GM23338 (cell line): ENCODE measurements around the gene PSMD5. TPM values are rescaled to one million over a fixed set of nuclear protein-coding genes. Genes with fewer than 3 reads are reported as not detected.

Experiments
- ATAC-seq: fragments of 200-7000 bp; cut with Tn5 transposase; 3 replicates; pipeline ENCODE4 v1.9.1; 2020
- DNase-seq: peaks from one replicate; pipeline ENCODE4 v3.0.0-alpha.2; 2015; ENCODE audit warnings: low spot score
- H2AFZ ChIP-seq: fragments of 200-600 bp; sonication (generic); 2 replicates; pipeline ENCODE4 v1.8.0; 2016; ENCODE audit warnings: antibody characterized with exemption, mild to moderate bottlenecking, moderate library complexity
- H3F3A ChIP-seq: fragments of 200-600 bp; sonication (generic); replicated peaks from 2 replicates; pipeline ENCODE4 v1.8.0; 2017; ENCODE audit warnings: antibody characterized with exemption, mixed run types, low read depth
- H3K27ac ChIP-seq: fragments of 200-600 bp; sonication (generic); 2 replicates; pipeline ENCODE4 v1.6.1; 2016; ENCODE audit warnings: low read depth
- H3K27me3 ChIP-seq: fragments of 200-600 bp; sonication (generic); 2 replicates; pipeline ENCODE4 v1.8.0; 2016; ENCODE audit warnings: mild to moderate bottlenecking, mixed run types, moderate library complexity; ENCODE audit not compliant: insufficient read depth
- H3K36me3 ChIP-seq: fragments of 200-600 bp; sonication (generic); 2 replicates; pipeline ENCODE4 v1.8.0; 2016; ENCODE audit warnings: mild to moderate bottlenecking; ENCODE audit not compliant: insufficient read depth
- H3K4me1 ChIP-seq: fragments of 200-600 bp; sonication (generic); 2 replicates; pipeline ENCODE4 v1.8.0; 2016; ENCODE audit warnings: mild to moderate bottlenecking, moderate library complexity; ENCODE audit not compliant: insufficient read depth
- H3K4me2 ChIP-seq: fragments of 200-600 bp; sonication (generic); 2 replicates; pipeline ENCODE4 v1.7.1; 2017; ENCODE audit warnings: mixed run types
- H3K4me3 ChIP-seq: fragments of 200-600 bp; sonication (generic); 2 replicates; pipeline ENCODE4 v1.6.1; 2016; ENCODE audit warnings: mixed run types
- H3K79me2 ChIP-seq: fragments of 200-600 bp; sonication (generic); replicated peaks from 2 replicates; pipeline ENCODE4 v1.8.0; 2017; ENCODE audit warnings: mild to moderate bottlenecking; ENCODE audit not compliant: insufficient read depth
- H3K9me2 ChIP-seq: fragments of 200-600 bp; sonication (generic); 2 replicates; pipeline ENCODE4 v1.8.0; 2017; ENCODE audit not compliant: insufficient read depth
- H4K20me1 ChIP-seq: fragments of 200-600 bp; sonication (generic); replicated peaks from 2 replicates; pipeline ENCODE4 v1.8.0; 2017; ENCODE audit warnings: mild to moderate bottlenecking; ENCODE audit not compliant: insufficient read depth
- H3K27ac Mint-ChIP-seq: 2 replicates; pipeline ENCODE4 v1.8.0; 2020; ENCODE audit warnings: inconsistent platforms, mild to moderate bottlenecking, moderate library complexity, mixed read lengths
- H3K27me3 Mint-ChIP-seq: 3 replicates; pipeline ENCODE4 v1.8.0; 2022; ENCODE audit warnings: low read depth, mild to moderate bottlenecking, moderate library complexity, mixed read lengths, inconsistent platforms; ENCODE audit not compliant: insufficient read depth, poor library complexity
- H3K36me3 Mint-ChIP-seq: 3 replicates; pipeline ENCODE4 v1.8.0; 2021; ENCODE audit warnings: low read depth, mild to moderate bottlenecking, inconsistent platforms, moderate library complexity, mixed read lengths
- H3K4me1 Mint-ChIP-seq: 3 replicates; pipeline ENCODE4 v1.8.0; 2020; ENCODE audit warnings: mild to moderate bottlenecking, inconsistent platforms, mixed read lengths
- H3K4me3 Mint-ChIP-seq: 3 replicates; pipeline ENCODE4 v1.8.0; 2021; ENCODE audit warnings: moderate library complexity, mild to moderate bottlenecking, inconsistent platforms, mixed read lengths
- H3K9me3 Mint-ChIP-seq: 3 replicates; pipeline ENCODE4 v1.8.0; 2020; ENCODE audit warnings: moderate library complexity, mild to moderate bottlenecking, inconsistent platforms, mixed read lengths
- CREB1 ChIP-seq: fragments of 250-450 bp; sonication (Bioruptor Pico); IDR thresholded peaks from 2 replicates; pipeline ENCODE4 v1.5.0; 2020; ENCODE audit warnings: low read depth, mild to moderate bottlenecking, moderate library complexity
- JUNB ChIP-seq: IDR thresholded peaks from one replicate; pipeline ENCODE4 v1.6.1; 2016; ENCODE audit warnings: antibody characterized with exemption; ENCODE audit not compliant: unreplicated experiment
- NANOG ChIP-seq: IDR thresholded peaks from 2 replicates; pipeline ENCODE4 v1.6.1; 2016; ENCODE audit warnings: antibody characterized with exemption, borderline replicate concordance
- POLR2AphosphoS5 ChIP-seq: IDR thresholded peaks from 2 replicates; pipeline ENCODE4 v1.6.1; 2016; ENCODE audit warnings: antibody characterized with exemption, low read depth
- STAT1 ChIP-seq: IDR thresholded peaks from one replicate; pipeline ENCODE4 v1.6.1; 2016; ENCODE audit warnings: antibody characterized with exemption; ENCODE audit not compliant: unreplicated experiment
- ZNF114 ChIP-seq: fragments of 250-450 bp; sonication (Bioruptor Pico); IDR thresholded peaks from 2 replicates; pipeline ENCODE4 v1.5.0; 2020; ENCODE audit warnings: mild to moderate bottlenecking, moderate library complexity
- ZNF331 ChIP-seq: fragments of 250-450 bp; sonication (Bioruptor Pico); IDR thresholded peaks from 2 replicates; pipeline ENCODE4 v1.5.0; 2020; ENCODE audit warnings: low read depth, mild to moderate bottlenecking, moderate library complexity
- polyA plus RNA-seq: library from polyadenylated mRNA; unstranded; fragments of >200 nt; fragmentation: Nextera tagmentation; extraction: Ambion mirVana; gene quantifications from 2 replicates; pipeline ENCODE4 v1.2.1, GENCODE V29; 2016
- total RNA-seq: library from RNA; depleted of rRNA; stranded (reverse); fragments of >200 nt; shearing (Covaris generic); gene quantifications from 2 replicates; pipeline ENCODE4 v1.2.3, GENCODE V29; 2014
- TF ChIP-seq, protein P1 (sequence below), 2 experiments: fragments of 200-600 bp in 1 of 2; sonication (generic) in 1 of 2; conservative IDR thresholded peaks; 2 replicates each; pipeline versions ENCODE4 v1.5.1 to v1.6.1; 2016 to 2017; ENCODE audit warnings: antibody characterized with exemption in 2 of 2, low read depth in 2 of 2, mild to moderate bottlenecking in 2 of 2, moderate library complexity in 1 of 2
- TF ChIP-seq, protein P2 (sequence below): fragments of 250-450 bp; sonication (Bioruptor Pico); IDR thresholded peaks from 2 replicates; pipeline ENCODE4 v1.5.0; 2020; ENCODE audit warnings: mild to moderate bottlenecking, moderate library complexity
- TF ChIP-seq, protein P3 (sequence below): IDR thresholded peaks from one replicate; pipeline ENCODE4 v1.6.1; 2018; ENCODE audit warnings: antibody characterized with exemption; ENCODE audit not compliant: unreplicated experiment
- TF ChIP-seq, protein P4 (sequence below): IDR thresholded peaks from 2 replicates; pipeline ENCODE4 v1.6.1; 2016; ENCODE audit warnings: antibody characterized with exemption

PSMD5 gene
- total and polyA plus RNA-seq, 2 experiments from 2014 or later, result 23.9 to 40.5 TPM

- no peak overlapping the region for H3K27ac Mint-ChIP-seq
- no peak overlapping the region for H3K4me3 Mint-ChIP-seq
- no peak overlapping the region for H3K4me2 ChIP-seq
- no peaks in the 10 kb centered on the region for H3K9me3 Mint-ChIP-seq
- TF ChIP-seq CREB1 (CRISPR knock-in tag) (no peak), STAT1 (no peak), POLR2AphosphoS5 (no peak), ZNF331 (CRISPR knock-in tag) (no peak), NANOG (no peak), ZNF114 (no peak), JUNB (no peak)
- TF ChIP-seq, protein P1, sequence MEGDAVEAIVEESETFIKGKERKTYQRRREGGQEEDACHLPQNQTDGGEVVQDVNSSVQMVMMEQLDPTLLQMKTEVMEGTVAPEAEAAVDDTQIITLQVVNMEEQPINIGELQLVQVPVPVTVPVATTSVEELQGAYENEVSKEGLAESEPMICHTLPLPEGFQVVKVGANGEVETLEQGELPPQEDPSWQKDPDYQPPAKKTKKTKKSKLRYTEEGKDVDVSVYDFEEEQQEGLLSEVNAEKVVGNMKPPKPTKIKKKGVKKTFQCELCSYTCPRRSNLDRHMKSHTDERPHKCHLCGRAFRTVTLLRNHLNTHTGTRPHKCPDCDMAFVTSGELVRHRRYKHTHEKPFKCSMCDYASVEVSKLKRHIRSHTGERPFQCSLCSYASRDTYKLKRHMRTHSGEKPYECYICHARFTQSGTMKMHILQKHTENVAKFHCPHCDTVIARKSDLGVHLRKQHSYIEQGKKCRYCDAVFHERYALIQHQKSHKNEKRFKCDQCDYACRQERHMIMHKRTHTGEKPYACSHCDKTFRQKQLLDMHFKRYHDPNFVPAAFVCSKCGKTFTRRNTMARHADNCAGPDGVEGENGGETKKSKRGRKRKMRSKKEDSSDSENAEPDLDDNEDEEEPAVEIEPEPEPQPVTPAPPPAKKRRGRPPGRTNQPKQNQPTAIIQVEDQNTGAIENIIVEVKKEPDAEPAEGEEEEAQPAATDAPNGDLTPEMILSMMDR (conservative IDR thresholded peaks at IDR 0.05; ENCODE audit: low read depth in 2 of 2), result no peak
- TF ChIP-seq, protein P2, sequence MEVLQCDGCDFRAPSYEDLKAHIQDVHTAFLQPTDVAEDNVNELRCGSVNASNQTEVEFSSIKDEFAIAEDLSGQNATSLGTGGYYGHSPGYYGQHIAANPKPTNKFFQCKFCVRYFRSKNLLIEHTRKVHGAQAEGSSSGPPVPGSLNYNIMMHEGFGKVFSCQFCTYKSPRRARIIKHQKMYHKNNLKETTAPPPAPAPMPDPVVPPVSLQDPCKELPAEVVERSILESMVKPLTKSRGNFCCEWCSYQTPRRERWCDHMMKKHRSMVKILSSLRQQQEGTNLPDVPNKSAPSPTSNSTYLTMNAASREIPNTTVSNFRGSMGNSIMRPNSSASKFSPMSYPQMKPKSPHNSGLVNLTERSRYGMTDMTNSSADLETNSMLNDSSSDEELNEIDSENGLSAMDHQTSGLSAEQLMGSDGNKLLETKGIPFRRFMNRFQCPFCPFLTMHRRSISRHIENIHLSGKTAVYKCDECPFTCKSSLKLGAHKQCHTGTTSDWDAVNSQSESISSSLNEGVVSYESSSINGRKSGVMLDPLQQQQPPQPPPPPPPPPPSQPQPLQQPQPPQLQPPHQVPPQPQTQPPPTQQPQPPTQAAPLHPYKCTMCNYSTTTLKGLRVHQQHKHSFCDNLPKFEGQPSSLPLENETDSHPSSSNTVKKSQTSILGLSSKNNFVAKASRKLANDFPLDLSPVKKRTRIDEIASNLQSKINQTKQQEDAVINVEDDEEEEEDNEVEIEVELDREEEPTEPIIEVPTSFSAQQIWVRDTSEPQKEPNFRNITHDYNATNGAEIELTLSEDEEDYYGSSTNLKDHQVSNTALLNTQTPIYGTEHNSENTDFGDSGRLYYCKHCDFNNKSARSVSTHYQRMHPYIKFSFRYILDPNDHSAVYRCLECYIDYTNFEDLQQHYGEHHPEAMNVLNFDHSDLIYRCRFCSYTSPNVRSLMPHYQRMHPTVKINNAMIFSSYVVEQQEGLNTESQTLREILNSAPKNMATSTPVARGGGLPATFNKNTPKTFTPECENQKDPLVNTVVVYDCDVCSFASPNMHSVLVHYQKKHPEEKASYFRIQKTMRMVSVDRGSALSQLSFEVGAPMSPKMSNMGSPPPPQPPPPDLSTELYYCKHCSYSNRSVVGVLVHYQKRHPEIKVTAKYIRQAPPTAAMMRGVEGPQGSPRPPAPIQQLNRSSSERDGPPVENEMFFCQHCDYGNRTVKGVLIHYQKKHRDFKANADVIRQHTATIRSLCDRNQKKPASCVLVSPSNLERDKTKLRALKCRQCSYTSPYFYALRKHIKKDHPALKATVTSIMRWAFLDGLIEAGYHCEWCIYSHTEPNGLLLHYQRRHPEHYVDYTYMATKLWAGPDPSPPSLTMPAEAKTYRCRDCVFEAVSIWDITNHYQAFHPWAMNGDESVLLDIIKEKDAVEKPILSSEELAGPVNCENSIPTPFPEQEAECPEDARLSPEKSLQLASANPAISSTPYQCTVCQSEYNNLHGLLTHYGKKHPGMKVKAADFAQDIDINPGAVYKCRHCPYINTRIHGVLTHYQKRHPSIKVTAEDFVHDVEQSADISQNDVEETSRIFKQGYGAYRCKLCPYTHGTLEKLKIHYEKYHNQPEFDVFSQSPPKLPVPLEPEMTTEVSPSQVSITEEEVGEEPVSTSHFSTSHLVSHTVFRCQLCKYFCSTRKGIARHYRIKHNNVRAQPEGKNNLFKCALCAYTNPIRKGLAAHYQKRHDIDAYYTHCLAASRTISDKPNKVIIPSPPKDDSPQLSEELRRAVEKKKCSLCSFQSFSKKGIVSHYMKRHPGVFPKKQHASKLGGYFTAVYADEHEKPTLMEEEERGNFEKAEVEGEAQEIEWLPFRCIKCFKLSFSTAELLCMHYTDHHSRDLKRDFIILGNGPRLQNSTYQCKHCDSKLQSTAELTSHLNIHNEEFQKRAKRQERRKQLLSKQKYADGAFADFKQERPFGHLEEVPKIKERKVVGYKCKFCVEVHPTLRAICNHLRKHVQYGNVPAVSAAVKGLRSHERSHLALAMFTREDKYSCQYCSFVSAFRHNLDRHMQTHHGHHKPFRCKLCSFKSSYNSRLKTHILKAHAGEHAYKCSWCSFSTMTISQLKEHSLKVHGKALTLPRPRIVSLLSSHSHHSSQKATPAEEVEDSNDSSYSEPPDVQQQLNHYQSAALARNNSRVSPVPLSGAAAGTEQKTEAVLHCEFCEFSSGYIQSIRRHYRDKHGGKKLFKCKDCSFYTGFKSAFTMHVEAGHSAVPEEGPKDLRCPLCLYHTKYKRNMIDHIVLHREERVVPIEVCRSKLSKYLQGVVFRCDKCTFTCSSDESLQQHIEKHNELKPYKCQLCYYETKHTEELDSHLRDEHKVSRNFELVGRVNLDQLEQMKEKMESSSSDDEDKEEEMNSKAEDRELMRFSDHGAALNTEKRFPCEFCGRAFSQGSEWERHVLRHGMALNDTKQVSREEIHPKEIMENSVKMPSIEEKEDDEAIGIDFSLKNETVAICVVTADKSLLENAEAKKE (CRISPR knock-in tag), result no peak
- TF ChIP-seq, protein P3, sequence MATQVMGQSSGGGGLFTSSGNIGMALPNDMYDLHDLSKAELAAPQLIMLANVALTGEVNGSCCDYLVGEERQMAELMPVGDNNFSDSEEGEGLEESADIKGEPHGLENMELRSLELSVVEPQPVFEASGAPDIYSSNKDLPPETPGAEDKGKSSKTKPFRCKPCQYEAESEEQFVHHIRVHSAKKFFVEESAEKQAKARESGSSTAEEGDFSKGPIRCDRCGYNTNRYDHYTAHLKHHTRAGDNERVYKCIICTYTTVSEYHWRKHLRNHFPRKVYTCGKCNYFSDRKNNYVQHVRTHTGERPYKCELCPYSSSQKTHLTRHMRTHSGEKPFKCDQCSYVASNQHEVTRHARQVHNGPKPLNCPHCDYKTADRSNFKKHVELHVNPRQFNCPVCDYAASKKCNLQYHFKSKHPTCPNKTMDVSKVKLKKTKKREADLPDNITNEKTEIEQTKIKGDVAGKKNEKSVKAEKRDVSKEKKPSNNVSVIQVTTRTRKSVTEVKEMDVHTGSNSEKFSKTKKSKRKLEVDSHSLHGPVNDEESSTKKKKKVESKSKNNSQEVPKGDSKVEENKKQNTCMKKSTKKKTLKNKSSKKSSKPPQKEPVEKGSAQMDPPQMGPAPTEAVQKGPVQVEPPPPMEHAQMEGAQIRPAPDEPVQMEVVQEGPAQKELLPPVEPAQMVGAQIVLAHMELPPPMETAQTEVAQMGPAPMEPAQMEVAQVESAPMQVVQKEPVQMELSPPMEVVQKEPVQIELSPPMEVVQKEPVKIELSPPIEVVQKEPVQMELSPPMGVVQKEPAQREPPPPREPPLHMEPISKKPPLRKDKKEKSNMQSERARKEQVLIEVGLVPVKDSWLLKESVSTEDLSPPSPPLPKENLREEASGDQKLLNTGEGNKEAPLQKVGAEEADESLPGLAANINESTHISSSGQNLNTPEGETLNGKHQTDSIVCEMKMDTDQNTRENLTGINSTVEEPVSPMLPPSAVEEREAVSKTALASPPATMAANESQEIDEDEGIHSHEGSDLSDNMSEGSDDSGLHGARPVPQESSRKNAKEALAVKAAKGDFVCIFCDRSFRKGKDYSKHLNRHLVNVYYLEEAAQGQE, result no peak
- TF ChIP-seq, protein P4, sequence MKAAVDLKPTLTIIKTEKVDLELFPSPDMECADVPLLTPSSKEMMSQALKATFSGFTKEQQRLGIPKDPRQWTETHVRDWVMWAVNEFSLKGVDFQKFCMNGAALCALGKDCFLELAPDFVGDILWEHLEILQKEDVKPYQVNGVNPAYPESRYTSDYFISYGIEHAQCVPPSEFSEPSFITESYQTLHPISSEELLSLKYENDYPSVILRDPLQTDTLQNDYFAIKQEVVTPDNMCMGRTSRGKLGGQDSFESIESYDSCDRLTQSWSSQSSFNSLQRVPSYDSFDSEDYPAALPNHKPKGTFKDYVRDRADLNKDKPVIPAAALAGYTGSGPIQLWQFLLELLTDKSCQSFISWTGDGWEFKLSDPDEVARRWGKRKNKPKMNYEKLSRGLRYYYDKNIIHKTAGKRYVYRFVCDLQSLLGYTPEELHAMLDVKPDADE, result no peak
- H3K4me3 ChIP-seq, result no peak overlapping the region
- H3K79me2 ChIP-seq, result no peaks in the 10 kb centered on the region
- H3K36me3 ChIP-seq, result no peaks in the 10 kb centered on the region; the same call in 1 of the 2 replicates
- no peaks in the 10 kb centered on the region for H3K9me2 ChIP-seq
- no peak overlapping the region for H3K27ac ChIP-seq
- no peaks in the 10 kb centered on the region for H3K4me1 ChIP-seq
- no peaks in the 10 kb centered on the region; the same call in 1 of the 2 replicates for H4K20me1 ChIP-seq
- H3K4me1 Mint-ChIP-seq, result peaks cover 4% of the 10 kb centered on the region; the same call in 2 of the 3 replicates
- DNase-seq (no peak), ATAC-seq (no peak)
- H3K27me3 ChIP-seq, result no peaks in the 10 kb centered on the region
- peaks cover 9% of the 10 kb centered on the region for H3K36me3 Mint-ChIP-seq
- no peak overlapping the region for H2AFZ ChIP-seq
- peaks cover 8% of the 10 kb centered on the region for H3K27me3 Mint-ChIP-seq
- no peaks in the 10 kb centered on the region for H3F3A ChIP-seq
Observed at GRCh38 chr9:120859361-120859760, 16.6 kb upstream of the PSMD5 start.
